Measurements from ENCODE around the gene FOXE3. TPM values are rescaled to one million over a fixed set of nuclear protein-coding genes. Genes with fewer than 3 reads are reported as not detected.

The FOXE3 gene
- total RNA-seq, 1 experiment from 2014 or later = not detected

DNA sequence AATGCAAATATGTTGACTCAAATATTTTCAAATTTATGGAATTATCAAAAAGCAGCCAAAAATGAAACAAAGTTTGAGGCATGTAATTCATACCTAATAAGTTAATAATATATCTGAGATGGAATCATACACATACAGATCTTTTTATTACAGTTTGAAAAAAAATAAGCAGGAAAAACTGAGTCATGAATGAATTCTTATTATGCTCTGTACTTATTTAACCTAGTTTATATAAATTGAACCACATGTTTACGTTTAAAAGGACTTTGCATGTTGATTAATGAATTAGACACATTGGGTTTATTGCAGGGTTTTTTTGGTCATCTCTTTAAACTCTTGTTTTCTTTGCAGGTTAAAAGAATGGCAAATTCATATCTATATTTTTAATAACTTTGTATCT, 41.6 kb upstream of the FOXE3 start:
- Histone ChIP-seq H3K27me3 (replicated peaks; ENCODE audit: control insufficient read depth, insufficient read depth, low read length) (no peaks in the 10 kb centered on the region), H3K36me3 (ENCODE audit: control insufficient read depth, insufficient read depth, low read length) (0 out of 2 replicates have a peak, but pooled peaks cover 1% of the 10 kb centered on the region), H3K4me3 (ENCODE audit: low read depth, low read length) (no peak overlapping the region), H3K9me3 (no peaks in the 10 kb centered on the region), H3K4me1 (peaks cover 29% of the 10 kb centered on the region)
- Mint-ChIP-seq H3K27ac (ENCODE audit: unreplicated experiment) (no peak overlapping the region), H3K4me3 (ENCODE audit: unreplicated experiment) (no peak overlapping the region), H3K4me1 (ENCODE audit: low read depth, unreplicated experiment) (peaks cover 16% of the 10 kb centered on the region), H3K27me3 (ENCODE audit: insufficient read depth, unreplicated experiment) (no peaks in the 10 kb centered on the region), H3K36me3 (ENCODE audit: insufficient read depth, unreplicated experiment) (peaks cover 51% of the 10 kb centered on the region), H3K9me3 (ENCODE audit: unreplicated experiment) (no peaks in the 10 kb centered on the region)
- TF ChIP-seq, protein P1, sequence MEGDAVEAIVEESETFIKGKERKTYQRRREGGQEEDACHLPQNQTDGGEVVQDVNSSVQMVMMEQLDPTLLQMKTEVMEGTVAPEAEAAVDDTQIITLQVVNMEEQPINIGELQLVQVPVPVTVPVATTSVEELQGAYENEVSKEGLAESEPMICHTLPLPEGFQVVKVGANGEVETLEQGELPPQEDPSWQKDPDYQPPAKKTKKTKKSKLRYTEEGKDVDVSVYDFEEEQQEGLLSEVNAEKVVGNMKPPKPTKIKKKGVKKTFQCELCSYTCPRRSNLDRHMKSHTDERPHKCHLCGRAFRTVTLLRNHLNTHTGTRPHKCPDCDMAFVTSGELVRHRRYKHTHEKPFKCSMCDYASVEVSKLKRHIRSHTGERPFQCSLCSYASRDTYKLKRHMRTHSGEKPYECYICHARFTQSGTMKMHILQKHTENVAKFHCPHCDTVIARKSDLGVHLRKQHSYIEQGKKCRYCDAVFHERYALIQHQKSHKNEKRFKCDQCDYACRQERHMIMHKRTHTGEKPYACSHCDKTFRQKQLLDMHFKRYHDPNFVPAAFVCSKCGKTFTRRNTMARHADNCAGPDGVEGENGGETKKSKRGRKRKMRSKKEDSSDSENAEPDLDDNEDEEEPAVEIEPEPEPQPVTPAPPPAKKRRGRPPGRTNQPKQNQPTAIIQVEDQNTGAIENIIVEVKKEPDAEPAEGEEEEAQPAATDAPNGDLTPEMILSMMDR (IDR thresholded peaks at IDR 0.05; ENCODE audit: insufficient read depth in 1 of 2, low read depth in 1 of 2, low read length in 1 of 2, severe bottlenecking in 1 of 2, unreplicated experiment in 1 of 2) = no peak
- CTCF ChIA-PET = no interaction called here
- DNase-seq = no peak
- intact Hi-C loops (cut with micrococcal nuclease; ENCODE audit: unreplicated experiment) = no loop called here
- POLR2A ChIA-PET = no interaction called here
- BruUV-seq (replicated peaks) = no TSS peak

DNA sequence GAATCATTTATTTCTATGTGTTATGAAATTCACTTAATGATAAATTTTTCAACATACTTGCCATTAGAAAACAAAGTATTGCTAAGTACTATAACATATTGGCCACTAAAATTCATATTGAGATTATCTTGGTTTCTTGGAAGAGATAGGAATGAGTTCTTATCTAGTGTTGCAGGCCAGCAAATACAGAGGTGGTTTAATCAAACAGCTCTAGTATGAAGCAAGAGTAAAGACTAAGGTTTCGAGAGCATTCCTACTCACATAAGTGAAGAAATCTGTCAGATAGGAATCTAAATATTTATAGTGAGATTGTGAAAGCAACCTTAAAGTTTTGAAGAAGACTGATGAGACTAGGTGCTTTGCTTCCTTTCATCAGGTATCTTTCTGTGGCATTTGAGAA, 37.9 kb upstream of the FOXE3 start:
- Histone ChIP-seq H3K9me3 (no peaks in the 10 kb centered on the region), H3K4me1 (peaks cover 49% of the 10 kb centered on the region), H3K27me3 (replicated peaks; ENCODE audit: control insufficient read depth, insufficient read depth, low read length) (no peaks in the 10 kb centered on the region), H3K4me3 (ENCODE audit: low read depth, low read length) (no peak overlapping the region), H3K36me3 (ENCODE audit: control insufficient read depth, insufficient read depth, low read length) (0 out of 2 replicates have a peak, but pooled peaks cover 1% of the 10 kb centered on the region)
- BruUV-seq (replicated peaks) = no TSS peak
- Mint-ChIP-seq H3K4me1 (ENCODE audit: low read depth, unreplicated experiment) (peaks cover 10% of the 10 kb centered on the region), H3K9me3 (ENCODE audit: unreplicated experiment) (no peaks in the 10 kb centered on the region), H3K36me3 (ENCODE audit: insufficient read depth, unreplicated experiment) (peaks cover 49% of the 10 kb centered on the region), H3K4me3 (ENCODE audit: unreplicated experiment) (peak overlapping the region; percentile 29), H3K27me3 (ENCODE audit: insufficient read depth, unreplicated experiment) (no peaks in the 10 kb centered on the region), H3K27ac (ENCODE audit: unreplicated experiment) (no peak overlapping the region)
- peak in 1 of 2 experiments; percentile 50 for DNase-seq
- intact Hi-C loops (cut with micrococcal nuclease; ENCODE audit: unreplicated experiment) = loop anchor here (1.0 to 5.0 kb wide), 3 partner anchors 44 to 185 kb away; partner anchors contain the start of gene STIL
- TF ChIP-seq, protein P1 (IDR thresholded peaks at IDR 0.05; ENCODE audit: insufficient read depth in 1 of 2, low read depth in 1 of 2, low read length in 1 of 2, severe bottlenecking in 1 of 2, unreplicated experiment in 1 of 2) = no peak
- ChIA-PET CTCF (no interaction called here), POLR2A (no interaction called here)

DNA sequence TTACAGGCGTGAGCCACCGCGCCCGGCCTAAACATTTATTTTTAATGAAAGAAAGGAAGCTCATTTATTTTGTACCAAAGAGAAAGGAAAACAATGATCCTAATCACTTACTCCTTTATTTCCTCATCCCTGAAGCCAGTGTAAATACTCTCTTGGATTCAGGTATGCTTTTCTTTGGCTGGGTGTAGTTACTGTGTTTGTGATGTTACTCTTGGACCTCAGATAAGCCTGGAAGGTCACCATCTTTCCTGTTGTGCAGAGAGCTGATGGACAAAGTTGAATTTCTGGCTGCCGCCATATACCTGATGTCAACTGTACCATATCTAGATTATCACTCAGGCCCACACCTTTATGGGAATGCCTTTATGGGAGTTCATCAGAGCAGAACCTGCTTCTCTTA, 35.4 kb upstream of the FOXE3 start:
- Mint-ChIP-seq H3K27ac (ENCODE audit: unreplicated experiment) (no peak overlapping the region), H3K9me3 (ENCODE audit: unreplicated experiment) (no peaks in the 10 kb centered on the region), H3K27me3 (ENCODE audit: insufficient read depth, unreplicated experiment) (no peaks in the 10 kb centered on the region), H3K4me1 (ENCODE audit: low read depth, unreplicated experiment) (peaks cover 10% of the 10 kb centered on the region), H3K4me3 (ENCODE audit: unreplicated experiment) (no peak overlapping the region), H3K36me3 (ENCODE audit: insufficient read depth, unreplicated experiment) (peaks cover 37% of the 10 kb centered on the region)
- Histone ChIP-seq H3K4me1 (peaks cover 55% of the 10 kb centered on the region), H3K4me3 (ENCODE audit: low read depth, low read length) (no peak overlapping the region), H3K27me3 (replicated peaks; ENCODE audit: control insufficient read depth, insufficient read depth, low read length) (no peaks in the 10 kb centered on the region), H3K36me3 (ENCODE audit: control insufficient read depth, insufficient read depth, low read length) (no peaks in the 10 kb centered on the region), H3K9me3 (no peaks in the 10 kb centered on the region)
- no TSS peak for BruUV-seq (replicated peaks)
- ChIA-PET POLR2A (interaction anchor here (1.0 kb wide), 1 partner anchor 57 kb away, joined by 4 read pairs; no protein-coding TSS in a partner anchor), CTCF (no interaction called here)
- intact Hi-C loops (cut with micrococcal nuclease; ENCODE audit: unreplicated experiment) = no loop called here
- TF ChIP-seq, protein P1 (IDR thresholded peaks at IDR 0.05; ENCODE audit: insufficient read depth in 1 of 2, low read depth in 1 of 2, low read length in 1 of 2, severe bottlenecking in 1 of 2, unreplicated experiment in 1 of 2) = no peak
- DNase-seq = no peak
